H1 (cell line): Measurements from ENCODE around the gene RCL1.

Experiments used
- EGR1 ChIP-seq: IDR thresholded peaks from 2 replicates; pipeline ENCODE4 v1.6.1; 2011; ENCODE audit warnings: low read depth, low read length, borderline replicate concordance
- POLR2A ChIP-seq, 2 experiments: IDR thresholded peaks; 1 replicate in 1 of 2; 2 replicates in 1 of 2; pipeline ENCODE4 v1.6.1; 2011; ENCODE audit warnings: low read depth in 2 of 2, low read length in 2 of 2, mild to moderate bottlenecking in 2 of 2; ENCODE audit errors: control extremely low read depth in 1 of 2
- SRF ChIP-seq: IDR thresholded peaks from 2 replicates; pipeline ENCODE4 v1.6.1; 2011; ENCODE audit warnings: mild to moderate bottlenecking, low read depth, low read length, moderate library complexity
- SUZ12 ChIP-seq: fragments of 200-600 bp; sonication (generic); IDR thresholded peaks from 2 replicates; pipeline ENCODE4 v1.6.1; 2012; ENCODE audit warnings: mild to moderate bottlenecking, inconsistent platforms, low read length, moderate library complexity, mixed read lengths
- TF ChIP-seq, protein P1 (sequence below), 3 experiments: IDR thresholded peaks; 1 replicate in 2 of 3; 2 replicates in 1 of 3; pipeline versions ENCODE4 v1.5.1 to v1.6.1; 2011; ENCODE audit warnings: low read length in 3 of 3, mild to moderate bottlenecking in 3 of 3, inconsistent platforms in 2 of 3, low read depth in 1 of 3, moderate library complexity in 1 of 3; ENCODE audit not compliant: insufficient read depth in 1 of 3; ENCODE audit errors: control extremely low read depth in 1 of 3

DNA sequence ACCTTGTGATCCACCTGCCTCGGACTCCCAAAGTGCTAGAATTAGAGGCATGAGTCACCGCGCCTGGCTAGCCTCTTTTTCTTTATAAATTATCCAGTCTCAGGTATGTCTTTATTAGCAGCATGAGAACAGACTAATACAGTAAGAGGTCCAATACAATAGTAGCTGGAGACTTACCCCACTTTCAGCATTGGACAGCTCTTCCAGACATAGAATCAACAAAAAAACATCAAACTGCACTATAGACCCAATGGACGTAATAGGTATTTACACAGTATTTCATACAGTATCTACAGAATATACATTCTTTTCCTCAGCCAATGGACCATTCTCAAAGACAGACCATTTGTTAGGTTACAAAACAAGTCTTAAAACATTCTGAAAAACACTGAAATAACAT is 6.1 kb upstream of the RCL1 start:
- TF ChIP-seq, protein P1, sequence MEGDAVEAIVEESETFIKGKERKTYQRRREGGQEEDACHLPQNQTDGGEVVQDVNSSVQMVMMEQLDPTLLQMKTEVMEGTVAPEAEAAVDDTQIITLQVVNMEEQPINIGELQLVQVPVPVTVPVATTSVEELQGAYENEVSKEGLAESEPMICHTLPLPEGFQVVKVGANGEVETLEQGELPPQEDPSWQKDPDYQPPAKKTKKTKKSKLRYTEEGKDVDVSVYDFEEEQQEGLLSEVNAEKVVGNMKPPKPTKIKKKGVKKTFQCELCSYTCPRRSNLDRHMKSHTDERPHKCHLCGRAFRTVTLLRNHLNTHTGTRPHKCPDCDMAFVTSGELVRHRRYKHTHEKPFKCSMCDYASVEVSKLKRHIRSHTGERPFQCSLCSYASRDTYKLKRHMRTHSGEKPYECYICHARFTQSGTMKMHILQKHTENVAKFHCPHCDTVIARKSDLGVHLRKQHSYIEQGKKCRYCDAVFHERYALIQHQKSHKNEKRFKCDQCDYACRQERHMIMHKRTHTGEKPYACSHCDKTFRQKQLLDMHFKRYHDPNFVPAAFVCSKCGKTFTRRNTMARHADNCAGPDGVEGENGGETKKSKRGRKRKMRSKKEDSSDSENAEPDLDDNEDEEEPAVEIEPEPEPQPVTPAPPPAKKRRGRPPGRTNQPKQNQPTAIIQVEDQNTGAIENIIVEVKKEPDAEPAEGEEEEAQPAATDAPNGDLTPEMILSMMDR (IDR thresholded peaks at IDR 0.05; ENCODE audit: control extremely low read depth in 1 of 3, insufficient read depth in 1 of 3, low read depth in 1 of 3, low read length in 3 of 3): no peak
- TF ChIP-seq SRF (no peak), EGR1 (no peak), POLR2A (IDR thresholded peaks at IDR 0.05; ENCODE audit: control extremely low read depth in 1 of 2, low read depth in 2 of 2, low read length in 2 of 2) (no peak), SUZ12 (no peak)
